ENCODE data around the gene ERC1. TPM values are rescaled to one million over a fixed set of nuclear protein-coding genes. Genes with fewer than 3 reads are reported as not detected.

Gene ERC1
- total RNA-seq, 1 donor from 2014 or later, result 83.5 TPM

GRCh38 chr12:1377681-1378080 lies 386.7 kb downstream of the ERC1 start:
- no peak for ATAC-seq
- intact Hi-C loops (cut with DNase I), result no loop called here
- no peak for DNase-seq (ENCODE audit: low spot score)

GRCh38 chr12:1380171-1380851 lies 389.3 kb downstream of the ERC1 start:
- no peak for DNase-seq (ENCODE audit: low spot score)
- ATAC-seq, result no peak
- intact Hi-C loops (cut with DNase I), result no loop called here

- no peak for ATAC-seq
- intact Hi-C loops (cut with DNase I), result no loop called here
- DNase-seq (ENCODE audit: low spot score), result no peak
Observed at GRCh38 chr12:1382151-1382550, 391.1 kb downstream of the ERC1 start.

- no peak for DNase-seq (ENCODE audit: low spot score)
- intact Hi-C loops (cut with DNase I), result no loop called here
Observed at GRCh38 chr12:1382826-1383225, 391.8 kb downstream of the ERC1 start.

GRCh38 chr12:1383758-1384157 lies 392.7 kb downstream of the ERC1 start:
- intact Hi-C loops (cut with DNase I), result no loop called here
- ATAC-seq (no peak), DNase-seq (ENCODE audit: low spot score) (no peak)

More at GRCh38 chr12:1382826-1383225, 391.8 kb downstream of the ERC1 start:
- no peak for ATAC-seq

GRCh38 chr12:1384910-1385309 lies 393.9 kb downstream of the ERC1 start:
- intact Hi-C loops (cut with DNase I), result no loop called here
- DNase-seq (ENCODE audit: low spot score) (no peak), ATAC-seq (no peak)

GRCh38 chr12:1391722-1392121 lies 400.7 kb downstream of the ERC1 start:
- ATAC-seq (no peak), DNase-seq (ENCODE audit: low spot score) (no peak)
- intact Hi-C loops (cut with DNase I), result no loop called here

GRCh38 chr12:1395421-1395955 lies 404.5 kb downstream of the ERC1 start:
- ATAC-seq, result no peak
- intact Hi-C loops (cut with DNase I), result no loop called here
- no peak for DNase-seq (ENCODE audit: low spot score)

- intact Hi-C loops (cut with DNase I), result no loop called here
- ATAC-seq, result no peak
- no peak for DNase-seq (ENCODE audit: low spot score)
Observed at GRCh38 chr12:1398673-1399072, 407.6 kb downstream of the ERC1 start.

GRCh38 chr12:1401891-1402290 lies 410.9 kb downstream of the ERC1 start:
- DNase-seq (ENCODE audit: low spot score) (no peak), ATAC-seq (no peak)
- intact Hi-C loops (cut with DNase I), result no loop called here

- intact Hi-C loops (cut with DNase I), result no loop called here
- ATAC-seq, result no peak
- no peak for DNase-seq (ENCODE audit: low spot score)
Observed at GRCh38 chr12:1403417-1403816, 412.4 kb downstream of the ERC1 start.

- ATAC-seq (no peak), DNase-seq (ENCODE audit: low spot score) (no peak)
- intact Hi-C loops (cut with DNase I), result no loop called here
Observed at GRCh38 chr12:1405619-1406018, 414.6 kb downstream of the ERC1 start.

- DNase-seq (ENCODE audit: low spot score) (no peak), ATAC-seq (no peak)
- intact Hi-C loops (cut with DNase I), result no loop called here
Observed at GRCh38 chr12:1410794-1411193, 419.8 kb downstream of the ERC1 start.

- intact Hi-C loops (cut with DNase I), result no loop called here
- ATAC-seq (no peak), DNase-seq (ENCODE audit: low spot score) (no peak)
Observed at GRCh38 chr12:1413930-1414329, 422.9 kb downstream of the ERC1 start.

- DNase-seq (ENCODE audit: low spot score), result no peak
- intact Hi-C loops (cut with DNase I), result no loop called here
- no peak for ATAC-seq
Observed at GRCh38 chr12:1418144-1418543, 427.1 kb downstream of the ERC1 start.

- DNase-seq (ENCODE audit: low spot score) (no peak), ATAC-seq (no peak)
- intact Hi-C loops (cut with DNase I), result no loop called here
Observed at GRCh38 chr12:1419849-1420371, 428.9 kb downstream of the ERC1 start.

- no peak for DNase-seq (ENCODE audit: low spot score)
- ATAC-seq, result no peak
- intact Hi-C loops (cut with DNase I), result no loop called here
Observed at GRCh38 chr12:1421091-1421846, 430.2 kb downstream of the ERC1 start.

- intact Hi-C loops (cut with DNase I), result no loop called here
- no peak for DNase-seq (ENCODE audit: low spot score)
- ATAC-seq, result no peak
Observed at GRCh38 chr12:1422604-1423315, 431.7 kb downstream of the ERC1 start.

GRCh38 chr12:1424674-1425395 lies 433.8 kb downstream of the ERC1 start:
- intact Hi-C loops (cut with DNase I), result no loop called here
- no peak for ATAC-seq

More at GRCh38 chr12:1424674-1425395, 433.8 kb downstream of the ERC1 start:
- no peak for DNase-seq (ENCODE audit: low spot score)

All from sciatic nerve (tissue), 2 donors.